T-helper 1 cell treated with Interleukin-12 subunit alpha and Interleukin-12 subunit beta and Interleukin-4 antibody, amounts not matched to agents 30 μg/mL and 1 μg/mL, for 36 hours (primary cell): ENCODE results near the gene ELP2.

Experiments
- H3K27ac Mint-ChIP-seq: one replicate; pipeline ENCODE4 v1.8.0; 2021; ENCODE audit warnings: mild to moderate bottlenecking, mixed read lengths
- H3K27me3 Mint-ChIP-seq: one replicate; pipeline ENCODE4 v1.8.0; 2021; ENCODE audit warnings: low read depth, mixed read lengths
- H3K36me3 Mint-ChIP-seq: one replicate; pipeline ENCODE4 v1.8.0; 2021; ENCODE audit warnings: low read depth, mixed read lengths
- H3K4me1 Mint-ChIP-seq: one replicate; pipeline ENCODE4 v1.8.0; 2021; ENCODE audit warnings: low read depth, mixed read lengths
- H3K4me3 Mint-ChIP-seq: one replicate; pipeline ENCODE4 v1.8.0; 2021; ENCODE audit warnings: mild to moderate bottlenecking, moderate library complexity, mixed read lengths
- H3K9me3 Mint-ChIP-seq: one replicate; pipeline ENCODE4 v1.8.0; 2021; ENCODE audit warnings: mixed read lengths

Gene ELP2

GRCh38 chr18:36185157-36185556, 55.5 kb downstream of the ELP2 start:
- no peaks in the 10 kb centered on the region for H3K9me3 Mint-ChIP-seq
- H3K4me1 Mint-ChIP-seq = peaks cover 8% of the 10 kb centered on the region
- no peaks in the 10 kb centered on the region for H3K36me3 Mint-ChIP-seq
- peaks cover 26% of the 10 kb centered on the region for H3K27me3 Mint-ChIP-seq
- no peak overlapping the region for H3K4me3 Mint-ChIP-seq
- no peak overlapping the region for H3K27ac Mint-ChIP-seq

DNA sequence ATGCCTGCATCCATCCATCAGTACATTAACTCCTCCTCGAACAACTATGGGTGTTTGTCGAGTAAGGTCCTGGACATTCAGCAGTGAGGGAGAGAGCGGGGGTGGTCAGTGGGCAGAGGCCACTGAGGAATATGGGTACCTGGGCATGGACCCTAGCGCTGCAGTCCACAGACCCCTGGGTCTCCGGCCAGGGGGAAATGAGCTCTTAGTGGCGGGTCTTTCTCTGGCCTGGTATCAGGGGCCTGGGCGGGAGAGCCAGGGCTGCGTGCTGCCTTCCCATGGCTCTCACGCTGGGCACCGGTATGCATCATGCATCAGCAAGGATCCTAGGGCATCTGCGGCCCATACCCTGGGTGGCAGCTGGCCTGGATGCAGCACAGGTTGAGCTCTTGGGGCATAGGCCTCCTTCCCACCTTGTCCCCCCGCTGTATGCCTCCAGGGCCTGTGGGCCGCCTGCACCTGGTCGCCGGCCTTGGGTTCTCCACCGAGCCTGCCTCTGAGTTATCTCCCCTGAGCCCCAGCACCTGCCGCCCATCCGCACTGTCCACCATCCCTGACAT, 56.3 kb downstream of the ELP2 start:
- no peaks in the 10 kb centered on the region for H3K36me3 Mint-ChIP-seq
- peaks cover 8% of the 10 kb centered on the region for H3K4me1 Mint-ChIP-seq
- peaks cover 29% of the 10 kb centered on the region for H3K27me3 Mint-ChIP-seq
- no peaks in the 10 kb centered on the region for H3K9me3 Mint-ChIP-seq
- H3K27ac Mint-ChIP-seq = no peak overlapping the region
- peak overlapping the region; percentile 58 for H3K4me3 Mint-ChIP-seq

- peaks cover 31% of the 10 kb centered on the region for H3K27me3 Mint-ChIP-seq
- no peaks in the 10 kb centered on the region for H3K36me3 Mint-ChIP-seq
- peak overlapping the region; percentile 79 for H3K4me3 Mint-ChIP-seq
- no peak overlapping the region for H3K27ac Mint-ChIP-seq
- H3K9me3 Mint-ChIP-seq = no peaks in the 10 kb centered on the region
- peaks cover 8% of the 10 kb centered on the region for H3K4me1 Mint-ChIP-seq
Observed at GRCh38 chr18:36186461-36187192, 56.9 kb downstream of the ELP2 start.

DNA sequence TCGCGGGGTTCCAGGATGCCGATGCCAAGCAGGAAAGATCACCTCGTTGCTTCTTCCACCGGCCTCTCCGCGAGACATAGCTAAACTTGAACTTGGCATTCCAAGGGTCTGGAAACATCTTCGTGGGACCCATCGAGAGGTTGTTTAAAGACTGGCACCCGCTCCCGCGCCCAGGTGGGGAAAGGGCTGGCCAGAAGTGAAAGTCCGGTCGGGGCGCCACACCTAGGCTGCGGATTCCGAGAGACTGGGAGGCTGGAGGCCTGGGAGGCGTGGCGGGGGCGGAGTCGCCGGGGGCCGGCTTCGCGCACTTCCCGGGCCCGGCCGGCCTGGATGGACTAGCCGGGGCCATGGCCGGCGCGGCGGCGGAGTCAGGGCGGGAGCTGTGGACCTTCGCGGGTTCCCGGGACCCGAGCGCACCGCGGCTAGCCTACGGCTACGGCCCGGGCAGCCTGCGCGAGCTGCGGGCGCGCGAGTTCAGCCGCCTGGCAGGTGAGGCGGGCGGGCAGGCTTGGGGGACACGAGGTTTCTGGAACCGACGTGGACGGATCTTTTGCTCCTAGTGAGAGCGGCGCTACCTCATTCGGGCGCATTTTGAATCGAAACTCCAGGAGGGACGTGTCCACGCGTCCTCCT, 57.6 kb downstream of the ELP2 start, which contains the start of gene MOCOS:
TSS of gene MOCOS (plus strand) at position 305 of the 633 bp plus-strand sequence. CDS start at position 348, 43 bp downstream.
- H3K9me3 Mint-ChIP-seq = no peaks in the 10 kb centered on the region
- H3K36me3 Mint-ChIP-seq = no peaks in the 10 kb centered on the region
- peaks cover 8% of the 10 kb centered on the region for H3K4me1 Mint-ChIP-seq
- H3K27ac Mint-ChIP-seq = no peak within 1 kb of the TSS
- peak within 1 kb of the TSS; percentile 79 for H3K4me3 Mint-ChIP-seq
- H3K27me3 Mint-ChIP-seq = peaks cover 38% of the 10 kb centered on the region

DNA sequence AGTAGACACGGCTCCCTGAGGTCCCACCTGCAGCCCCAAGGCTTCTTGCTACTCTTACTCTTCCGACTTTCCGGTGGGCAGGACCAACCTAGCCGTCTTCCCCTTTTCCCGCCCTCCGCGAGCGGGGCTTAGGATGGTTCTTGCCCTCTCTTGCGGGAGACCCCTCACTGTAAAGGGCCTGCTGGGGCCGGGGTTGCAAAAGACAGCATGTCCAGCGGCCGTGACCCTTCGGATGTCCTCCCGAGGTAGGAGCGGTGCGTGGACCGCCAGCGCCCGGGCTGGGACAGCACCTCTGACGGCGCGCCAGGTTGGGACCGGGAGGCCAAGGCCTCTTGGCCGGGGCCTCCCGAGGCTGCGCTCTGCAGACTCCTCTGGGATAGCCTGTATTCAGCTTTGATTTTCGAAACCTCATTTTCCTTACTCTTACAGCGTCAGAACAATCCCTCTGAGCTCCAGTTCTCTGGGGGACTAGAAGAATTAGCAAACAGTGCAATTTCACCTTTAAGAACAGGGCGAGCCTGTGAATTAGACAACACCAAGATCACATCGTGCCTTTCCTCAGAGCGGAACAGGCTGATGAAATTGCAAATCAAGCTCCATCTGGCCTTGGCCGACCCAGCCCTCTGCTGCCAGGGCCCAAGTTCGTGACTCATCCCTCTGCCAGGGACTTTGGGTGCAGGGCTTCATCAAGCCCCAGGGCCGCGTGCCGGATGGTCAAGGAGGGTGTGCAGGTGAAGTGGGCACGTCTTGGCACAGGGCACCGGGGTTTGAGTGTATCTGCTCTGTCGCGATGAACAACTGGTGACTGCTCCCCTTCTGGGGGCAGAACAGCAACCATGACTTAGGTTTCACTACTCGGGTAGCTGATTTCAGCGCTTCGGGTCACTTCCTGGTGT, 58.4 kb downstream of the ELP2 start:
- Mint-ChIP-seq H3K36me3 (no peaks in the 10 kb centered on the region), H3K9me3 (no peaks in the 10 kb centered on the region), H3K27me3 (peaks cover 39% of the 10 kb centered on the region), H3K4me3 (peak overlapping the region; percentile 70), H3K4me1 (peaks cover 8% of the 10 kb centered on the region), H3K27ac (no peak overlapping the region)

DNA sequence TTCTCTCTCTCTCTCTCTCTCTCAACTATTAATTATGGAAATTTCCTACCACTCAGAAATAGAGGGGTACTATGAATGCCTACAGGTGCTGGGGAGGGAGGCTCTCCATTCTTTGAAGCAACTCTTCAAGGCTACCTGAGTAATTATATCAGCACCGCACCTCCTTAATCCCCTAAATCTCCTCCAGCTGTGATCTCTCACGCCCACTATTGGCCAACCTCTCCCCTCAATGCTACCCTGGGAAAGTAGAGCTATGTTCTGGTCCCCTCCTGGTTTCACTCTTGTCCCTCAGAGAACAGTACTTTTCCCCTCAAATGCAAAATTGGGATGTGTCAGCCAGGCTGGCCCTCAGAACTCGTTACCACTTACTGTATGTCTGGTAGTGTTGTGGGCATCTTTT, 59.2 kb downstream of the ELP2 start:
- Mint-ChIP-seq H3K4me1 (peaks cover 8% of the 10 kb centered on the region), H3K27ac (no peak overlapping the region), H3K36me3 (no peaks in the 10 kb centered on the region), H3K9me3 (no peaks in the 10 kb centered on the region), H3K27me3 (peaks cover 41% of the 10 kb centered on the region), H3K4me3 (peak overlapping the region; percentile 70)

DNA sequence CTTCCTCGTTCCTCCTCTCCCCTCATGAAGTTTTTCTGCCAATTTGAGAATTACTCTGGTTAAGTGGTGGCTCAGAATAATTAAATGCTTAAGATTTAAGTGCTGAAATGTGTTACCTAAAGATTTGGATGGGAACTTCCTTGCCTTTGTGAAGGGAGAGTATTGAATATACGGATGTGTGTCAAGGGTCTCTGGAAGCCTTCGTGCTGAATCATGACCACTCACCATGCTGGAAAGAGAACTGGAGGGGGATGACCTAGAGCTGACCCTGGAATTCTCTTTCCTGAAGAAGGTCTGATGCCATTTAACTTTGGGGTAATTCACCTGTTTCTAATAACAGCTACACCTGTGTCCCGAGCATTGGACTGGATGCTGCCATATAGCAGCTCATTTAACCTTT, 59.8 kb downstream of the ELP2 start:
- peak overlapping the region; percentile 70 for H3K4me3 Mint-ChIP-seq
- no peaks in the 10 kb centered on the region for H3K9me3 Mint-ChIP-seq
- H3K4me1 Mint-ChIP-seq = peaks cover 8% of the 10 kb centered on the region
- no peaks in the 10 kb centered on the region for H3K36me3 Mint-ChIP-seq
- no peak overlapping the region for H3K27ac Mint-ChIP-seq
- H3K27me3 Mint-ChIP-seq = peaks cover 43% of the 10 kb centered on the region

GRCh38 chr18:36191286-36191685, 61.6 kb downstream of the ELP2 start:
- H3K4me1 Mint-ChIP-seq = peaks cover 8% of the 10 kb centered on the region
- H3K4me3 Mint-ChIP-seq = no peak overlapping the region
- H3K27me3 Mint-ChIP-seq = peaks cover 39% of the 10 kb centered on the region
- no peaks in the 10 kb centered on the region for H3K9me3 Mint-ChIP-seq
- no peaks in the 10 kb centered on the region for H3K36me3 Mint-ChIP-seq
- no peak overlapping the region for H3K27ac Mint-ChIP-seq

DNA sequence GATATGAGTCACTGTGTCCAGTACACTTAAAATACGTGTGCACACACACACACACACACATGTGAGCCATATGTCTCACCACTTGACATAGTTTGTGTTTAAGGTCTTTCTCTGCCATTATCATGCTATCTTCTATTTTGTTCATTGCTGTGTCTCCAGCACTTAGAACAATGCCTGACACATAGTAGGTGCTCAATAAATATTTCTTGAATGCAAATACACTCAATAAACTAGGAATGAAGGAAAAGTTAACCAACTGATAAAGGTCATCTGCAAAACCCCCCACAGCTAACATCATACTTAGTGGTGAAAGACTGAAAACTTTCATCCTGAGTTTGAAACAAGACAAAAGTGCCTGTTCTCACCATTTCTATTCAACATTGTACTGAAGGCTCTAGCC, 62.0 kb downstream of the ELP2 start:
- peaks cover 39% of the 10 kb centered on the region for H3K27me3 Mint-ChIP-seq
- no peak overlapping the region for H3K27ac Mint-ChIP-seq

DNA sequence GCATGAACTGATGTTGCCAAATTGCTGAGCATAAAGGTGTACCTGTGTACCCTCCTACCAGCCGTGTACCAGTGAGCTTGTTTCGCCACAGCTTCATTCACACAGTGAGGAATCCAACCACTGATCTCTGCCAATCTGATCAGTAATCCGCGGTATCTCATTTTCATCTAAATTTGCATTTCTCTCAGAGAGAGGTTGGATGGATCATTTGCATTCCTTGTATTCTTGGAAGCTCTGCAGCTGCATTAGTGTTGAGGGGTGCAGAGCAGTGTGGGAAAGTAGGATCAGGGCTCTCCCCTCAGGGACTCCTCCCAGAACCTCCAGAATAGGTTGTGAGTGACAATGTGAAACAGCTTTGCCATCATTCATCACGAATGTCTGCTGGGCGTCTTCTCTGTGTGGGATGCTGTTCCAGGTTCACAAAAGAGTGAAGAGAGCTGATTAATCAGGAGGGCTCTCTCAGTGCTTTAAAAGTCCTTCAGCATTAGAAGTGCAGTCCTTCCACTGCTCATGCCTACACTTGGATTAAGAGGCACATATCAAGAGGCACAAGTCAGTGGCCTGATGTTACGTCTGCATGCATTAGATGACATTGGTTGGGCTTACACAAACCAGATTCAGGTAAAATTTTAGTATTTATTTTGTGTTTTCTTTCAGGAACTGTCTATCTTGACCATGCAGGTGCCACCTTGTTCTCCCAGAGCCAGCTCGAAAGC, 65.1 kb downstream of the ELP2 start:
- Mint-ChIP-seq H3K27ac (no peak overlapping the region), H3K36me3 (no peaks in the 10 kb centered on the region), H3K4me3 (no peak overlapping the region), H3K4me1 (peaks cover 2% of the 10 kb centered on the region), H3K9me3 (no peaks in the 10 kb centered on the region), H3K27me3 (peaks cover 20% of the 10 kb centered on the region)

More for the DNA sequence above, 62.0 kb downstream of the ELP2 start:
- H3K4me3 Mint-ChIP-seq = no peak overlapping the region
- peaks cover 8% of the 10 kb centered on the region for H3K4me1 Mint-ChIP-seq
- H3K9me3 Mint-ChIP-seq = no peaks in the 10 kb centered on the region
- H3K36me3 Mint-ChIP-seq = no peaks in the 10 kb centered on the region

DNA sequence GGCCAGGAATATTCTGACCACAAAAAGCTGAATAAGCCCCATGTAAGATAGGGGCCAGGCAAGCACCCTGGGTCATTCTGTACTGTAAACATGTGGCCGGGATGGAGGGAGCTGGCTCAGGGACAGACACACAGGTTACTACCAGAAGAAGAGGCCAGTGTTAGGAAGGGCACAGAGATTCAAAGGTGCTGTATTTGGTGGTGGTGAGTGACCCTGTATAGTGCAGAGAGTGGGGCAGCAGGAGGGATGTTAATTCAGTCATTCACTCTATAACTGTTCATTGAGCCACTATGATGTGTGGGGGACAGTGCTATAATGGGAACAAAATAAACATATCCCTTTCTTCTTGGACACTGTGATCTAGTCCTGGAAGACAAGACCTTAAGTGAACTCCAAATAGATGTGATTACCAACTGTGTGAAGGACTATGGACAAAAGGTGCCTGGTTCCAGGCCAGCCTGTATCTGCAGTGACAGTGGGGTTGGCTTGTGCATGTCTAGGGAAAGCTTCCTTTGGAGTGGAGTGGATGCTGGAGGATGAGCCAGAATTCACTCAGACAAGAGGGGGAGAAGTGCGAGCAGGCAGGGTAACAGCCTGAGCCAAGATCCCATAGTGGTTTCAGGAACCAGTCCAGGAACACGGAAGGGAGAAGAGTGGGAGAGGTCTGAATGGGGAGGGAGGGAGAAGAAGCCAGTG, 65.9 kb downstream of the ELP2 start:
- H3K27me3 Mint-ChIP-seq = peaks cover 17% of the 10 kb centered on the region
- no peak overlapping the region for H3K4me3 Mint-ChIP-seq
- peaks cover 2% of the 10 kb centered on the region for H3K4me1 Mint-ChIP-seq
- no peak overlapping the region for H3K27ac Mint-ChIP-seq
- H3K9me3 Mint-ChIP-seq = no peaks in the 10 kb centered on the region
- H3K36me3 Mint-ChIP-seq = no peaks in the 10 kb centered on the region

DNA sequence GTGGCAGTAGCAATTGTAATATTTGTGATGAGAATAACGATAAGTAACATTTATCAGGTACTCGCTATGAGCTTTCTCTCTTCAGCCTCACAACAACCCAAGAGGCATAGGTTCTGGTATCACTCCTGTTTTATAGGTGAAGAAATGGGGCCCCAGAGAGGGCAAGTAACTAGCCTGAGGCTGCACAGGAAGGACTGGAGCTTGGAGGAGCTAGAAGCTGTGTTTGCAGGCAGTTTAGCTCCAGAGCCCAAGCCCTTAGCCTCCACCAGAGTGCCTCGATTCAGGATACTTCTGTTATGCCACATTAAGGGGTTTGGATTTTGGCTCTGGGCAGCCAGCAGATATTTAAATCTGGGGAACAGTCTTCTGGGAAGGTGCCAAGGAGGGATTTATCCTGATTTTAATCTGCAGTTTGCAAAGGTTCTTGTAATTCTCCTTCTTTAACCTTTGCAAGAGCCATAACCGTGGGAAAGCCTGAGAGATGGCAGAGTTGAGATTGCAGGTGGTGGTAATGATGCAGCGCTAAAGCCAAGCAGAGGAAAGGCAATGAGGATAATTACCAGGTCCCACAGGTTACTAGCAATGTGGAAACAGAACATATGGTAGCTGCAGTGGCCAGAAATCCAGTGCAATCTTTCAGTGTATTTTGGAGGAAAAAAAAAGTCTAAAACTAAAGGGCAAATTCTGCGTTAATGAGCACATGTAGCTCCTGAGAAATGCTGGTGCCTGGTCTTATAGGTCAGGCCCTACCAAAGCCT, 66.7 kb downstream of the ELP2 start:
- Mint-ChIP-seq H3K36me3 (no peaks in the 10 kb centered on the region), H3K27me3 (peaks cover 12% of the 10 kb centered on the region), H3K4me1 (peaks cover 2% of the 10 kb centered on the region), H3K27ac (no peak overlapping the region), H3K4me3 (no peak overlapping the region), H3K9me3 (no peaks in the 10 kb centered on the region)
